ENCODE measurements around the gene MEG3.

MEG3 gene

DNA sequence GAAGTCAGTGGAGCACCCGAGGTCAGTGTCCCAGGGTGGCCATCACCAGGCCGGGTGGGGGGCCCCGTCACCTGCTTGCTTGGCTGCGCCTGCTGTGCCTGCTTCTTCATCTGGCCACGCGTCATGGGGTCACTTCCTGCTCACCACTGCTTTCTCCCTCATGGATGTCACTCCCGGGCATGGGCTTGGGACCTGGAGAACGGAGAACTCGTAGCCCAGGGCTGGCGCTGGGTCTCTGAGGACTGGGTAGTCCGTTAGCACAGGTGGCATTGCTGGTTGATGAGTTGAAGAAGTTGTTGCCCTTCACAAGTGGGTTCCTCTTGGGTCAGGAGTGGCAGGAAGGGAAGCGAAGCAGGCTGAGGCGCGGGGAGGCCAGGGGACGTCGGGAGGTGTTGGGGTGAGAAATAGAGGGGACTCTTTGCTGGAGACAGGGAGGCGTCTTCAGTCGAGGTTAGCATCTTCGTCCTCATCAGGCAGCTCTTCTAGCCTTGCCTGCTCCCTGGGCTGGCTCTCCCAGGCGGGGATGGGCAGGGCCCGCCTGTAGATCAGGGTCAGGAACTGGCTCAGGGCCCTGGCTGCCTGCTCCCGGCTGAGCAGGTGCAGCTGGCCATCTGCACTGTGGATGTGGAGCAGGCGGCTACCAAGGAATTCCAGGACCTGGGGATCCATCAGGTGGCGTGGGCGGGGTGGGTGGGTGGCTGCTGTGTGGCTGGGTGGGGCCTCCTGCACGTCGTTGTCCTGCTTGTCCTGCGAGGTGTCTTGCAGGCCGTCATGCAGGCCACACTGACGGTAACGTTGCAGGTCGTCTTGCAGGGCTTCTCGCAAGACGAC is 54.6 kb downstream of the MEG3 start:
- no peak for DNase-seq (ENCODE audit: low read depth in 2 of 3, low spot score in 1 of 3)

- no peak for DNase-seq (ENCODE audit: low read depth in 2 of 3, low spot score in 1 of 3)
These were observed 55.5 kb downstream of the MEG3 start for GRCh38 chr14:100881211-100882025.

DNA sequence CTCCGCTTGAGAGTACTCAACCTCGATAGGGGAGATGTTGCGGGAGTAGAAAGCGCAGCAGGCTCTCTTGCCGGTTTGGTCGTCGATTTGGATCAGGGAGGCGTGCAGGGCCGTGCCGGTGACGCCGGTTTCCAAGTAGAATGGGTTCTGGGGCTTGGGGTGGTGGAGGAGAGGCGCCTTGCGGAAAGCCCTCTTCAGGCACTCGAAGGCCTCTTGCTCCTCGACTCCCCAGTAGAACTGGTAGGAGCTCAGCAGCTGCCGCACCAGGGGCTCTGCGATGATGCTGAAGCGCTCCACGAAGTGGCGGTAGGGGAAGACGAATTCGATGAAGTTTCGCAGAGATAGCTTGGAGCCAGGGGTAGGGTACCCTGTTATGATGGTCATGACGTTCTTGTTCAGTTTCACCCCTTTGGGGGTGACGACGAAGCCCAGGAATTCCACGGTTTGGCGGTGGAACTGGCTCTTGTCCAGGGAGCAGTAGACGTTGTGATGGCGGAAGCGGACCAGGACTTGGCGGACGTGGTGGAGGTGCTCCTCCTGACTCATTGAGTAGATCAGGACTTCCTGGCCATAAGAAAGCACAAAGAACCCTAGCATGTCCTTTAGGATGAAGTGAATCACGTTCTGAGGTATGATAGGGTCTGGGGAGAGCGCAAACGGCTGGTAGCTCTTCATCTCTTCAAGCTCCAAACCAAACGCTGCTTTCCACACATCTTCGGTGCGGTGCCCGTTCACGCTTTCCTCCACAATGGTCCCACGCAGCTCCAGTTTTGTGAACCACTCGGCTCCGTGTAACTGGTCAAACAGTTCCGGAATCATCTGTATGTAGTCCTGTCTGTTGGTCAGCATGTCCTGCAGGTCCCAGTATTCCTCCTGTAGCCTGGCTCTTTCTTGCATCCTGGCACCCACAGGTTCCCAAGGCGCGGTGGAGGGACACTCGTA is 56.4 kb downstream of the MEG3 start:
- no peak for DNase-seq (ENCODE audit: low read depth in 2 of 3, low spot score in 1 of 3)

GRCh38 chr14:100882991-100883788 is 57.3 kb downstream of the MEG3 start:
- DNase-seq (ENCODE audit: low read depth in 2 of 3, low spot score in 1 of 3) = no peak

DNA sequence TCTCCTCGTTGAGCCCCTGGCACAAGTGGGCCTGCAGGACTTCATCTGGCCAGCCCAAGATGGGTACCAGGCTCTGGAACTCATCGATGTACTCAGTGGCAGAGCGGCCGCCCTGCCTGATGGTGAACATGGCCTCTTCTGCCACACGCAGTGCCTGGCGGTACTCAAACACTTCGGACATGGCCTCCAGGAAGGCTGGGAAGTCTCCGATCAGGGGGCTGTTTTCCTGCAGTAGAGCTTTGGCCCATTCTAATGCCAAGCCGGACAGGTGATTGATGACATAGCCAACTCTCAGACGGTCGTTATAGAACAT is 57.8 kb downstream of the MEG3 start:
- no peak for DNase-seq (ENCODE audit: low read depth in 2 of 3, low spot score in 1 of 3)

- no peak for DNase-seq (ENCODE audit: low read depth in 2 of 3, low spot score in 1 of 3)
These were observed 58.5 kb downstream of the MEG3 start for GRCh38 chr14:100884456-100884855.

DNA sequence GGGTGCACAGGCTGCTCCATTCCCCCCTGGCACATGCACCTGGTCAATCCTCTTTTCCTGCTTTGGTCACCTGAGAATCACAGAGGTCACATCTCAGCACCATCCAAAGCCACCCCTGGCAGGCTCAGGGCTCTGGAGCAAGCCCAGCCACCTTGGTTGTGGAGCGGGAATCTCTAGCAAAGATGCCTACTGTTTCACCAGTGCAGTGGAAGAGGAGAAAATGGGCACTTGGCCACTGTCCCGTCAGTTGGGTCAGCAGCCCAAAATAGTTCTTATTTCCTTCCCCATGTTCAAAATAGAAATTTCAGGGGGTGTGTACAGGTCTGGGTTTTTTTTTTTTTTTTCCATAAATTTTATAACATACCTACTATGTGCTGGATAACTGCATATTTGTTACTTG is 59.3 kb downstream of the MEG3 start:
- DNase-seq (ENCODE audit: low read depth in 2 of 3, low spot score in 1 of 3) = no peak

- no peak for DNase-seq (ENCODE audit: low read depth in 2 of 3, low spot score in 1 of 3)
These were observed 59.7 kb downstream of the MEG3 start for GRCh38 chr14:100885617-100886016.

DNA sequence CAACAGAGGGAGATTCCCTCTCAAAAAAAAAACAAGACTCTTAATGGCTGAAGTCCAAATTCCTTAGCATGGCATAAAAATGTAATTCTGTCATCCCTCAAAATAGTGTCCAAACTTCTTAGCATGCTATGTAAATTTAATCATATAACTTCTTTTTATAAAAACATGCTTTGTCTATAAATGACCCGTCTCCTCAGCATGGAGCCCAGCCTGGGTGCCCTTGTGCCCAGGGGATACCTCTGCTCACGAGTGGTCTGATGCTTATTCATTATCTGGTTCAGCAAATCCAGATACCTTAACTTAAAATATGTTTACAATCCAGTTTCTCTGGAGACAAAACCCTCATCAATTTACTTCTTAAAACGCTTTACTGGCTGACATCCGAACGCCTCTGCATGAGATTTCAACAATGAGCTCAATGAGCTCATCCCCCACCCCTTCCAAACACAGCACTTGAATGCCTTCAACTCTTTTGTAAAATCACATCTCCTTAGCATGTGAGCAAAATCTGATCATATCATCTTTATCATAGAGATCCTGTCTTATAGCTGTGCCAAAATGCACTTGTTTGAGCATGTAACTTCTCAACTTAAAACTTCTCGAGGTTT is 61.9 kb downstream of the MEG3 start:
- no peak for DNase-seq (ENCODE audit: low read depth in 2 of 3, low spot score in 1 of 3)

DNA sequence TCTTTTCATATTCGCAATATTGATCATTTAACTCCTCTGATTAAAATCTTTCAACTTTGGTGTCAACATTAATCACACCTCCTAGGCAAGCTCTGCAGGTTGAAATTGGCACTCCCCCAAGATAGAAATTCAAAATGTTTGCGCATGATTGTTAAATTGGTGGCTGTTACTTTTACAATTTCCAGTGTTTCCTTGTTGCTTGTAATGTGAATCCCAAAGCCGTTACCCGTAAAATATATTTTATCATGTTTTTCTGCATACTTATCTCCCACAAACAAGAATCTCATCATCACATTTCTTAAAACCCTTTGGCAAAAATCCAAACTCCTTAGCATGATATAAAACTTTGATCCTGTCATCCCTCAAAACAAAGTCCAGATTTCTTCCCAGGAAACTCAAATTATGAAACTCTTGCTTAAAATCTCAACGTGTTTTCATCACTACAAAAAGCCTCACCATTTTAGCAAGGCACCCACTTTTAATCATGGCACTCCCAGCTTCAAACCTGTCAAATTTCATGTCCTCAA is 62.9 kb downstream of the MEG3 start:
- no peak for DNase-seq (ENCODE audit: low read depth in 2 of 3, low spot score in 1 of 3)

DNA sequence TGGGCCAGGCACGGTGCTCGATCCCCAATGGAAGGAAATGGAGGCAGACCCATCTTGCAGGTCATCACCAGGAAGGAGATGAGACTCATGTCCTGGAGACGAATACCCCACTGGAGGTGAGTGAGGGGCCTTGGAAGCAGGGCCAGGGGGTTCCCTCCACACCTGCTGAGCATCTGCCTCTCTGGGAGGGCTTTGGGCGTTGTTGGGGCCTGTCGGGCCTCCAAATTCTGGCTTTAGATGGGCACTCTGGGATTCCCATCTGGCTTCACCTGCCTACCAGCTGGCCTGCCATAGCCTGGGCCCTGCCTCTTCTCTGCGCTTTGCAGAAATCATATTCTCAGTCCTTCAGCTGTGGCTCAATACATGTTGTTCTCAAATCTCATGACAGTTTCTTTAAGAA is 63.7 kb downstream of the MEG3 start:
- no peak for DNase-seq (ENCODE audit: low read depth in 2 of 3, low spot score in 1 of 3)

GRCh38 chr14:100890061-100890850 is 64.3 kb downstream of the MEG3 start:
- no peak for DNase-seq (ENCODE audit: low read depth in 2 of 3, low spot score in 1 of 3)

- DNase-seq (ENCODE audit: low read depth in 2 of 3, low spot score in 1 of 3) = no peak
These were observed 65.1 kb downstream of the MEG3 start for GRCh38 chr14:100891051-100891450.

- no peak for DNase-seq (ENCODE audit: low read depth in 2 of 3, low spot score in 1 of 3)
These were observed 65.9 kb downstream of the MEG3 start for GRCh38 chr14:100891501-100892445.

GRCh38 chr14:100892496-100893227 is 66.7 kb downstream of the MEG3 start:
- no peak for DNase-seq (ENCODE audit: low read depth in 2 of 3, low spot score in 1 of 3)

DNA sequence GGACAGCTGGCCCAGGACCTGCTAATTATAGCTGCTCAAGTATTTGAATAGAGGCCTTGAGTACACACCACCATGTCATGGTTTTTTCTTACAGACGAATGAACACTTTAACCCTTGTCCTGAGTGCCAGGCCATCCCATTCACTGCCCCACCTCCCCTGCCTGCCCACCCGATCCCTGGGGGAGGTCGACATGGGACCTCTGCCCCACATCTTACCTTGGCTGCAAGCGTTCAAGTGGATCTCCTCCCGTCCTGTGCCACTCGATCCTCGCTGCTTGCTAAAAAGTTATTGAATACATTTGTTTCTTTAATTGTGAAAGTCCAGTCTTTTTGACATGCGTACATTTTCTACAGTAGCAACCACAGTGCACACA is 67.3 kb downstream of the MEG3 start:
- DNase-seq (ENCODE audit: low read depth in 2 of 3, low spot score in 1 of 3) = no peak

GRCh38 chr14:100893760-100894159 is 67.8 kb downstream of the MEG3 start:
- no peak for DNase-seq (ENCODE audit: low read depth in 2 of 3, low spot score in 1 of 3)
